PC-9 (cell line): ENCODE data around the gene SMARCE1. TPM values are rescaled to one million over a fixed set of nuclear protein-coding genes. Genes with fewer than 3 reads are reported as not detected.

Source experiments
- BruUV-seq: library from RNA; stranded (reverse); fragments of 400-500 nt; replicated peaks from 2 replicates; lab custom pipeline; 2021; lab: Mats Ljungman, UMichigan
- CTCF ChIA-PET: fragments of 300-600 bp; sonication (Branson Sonifier 250); formaldehyde crosslinking; loops from one replicate; lab custom pipeline; 2022; ENCODE audit warnings: antibody characterized with exemption; lab: Charles Lee
- POLR2A ChIA-PET: fragments of 300-600 bp; sonication (Branson Sonifier 250); formaldehyde crosslinking; loops from one replicate; lab custom pipeline; 2022; ENCODE audit warnings: antibody characterized with exemption; ENCODE audit not compliant: unreplicated experiment; lab: Charles Lee
- DNase-seq, 2 experiments: peaks; one replicate each; pipeline versions ENCODE4 v3.0.0 to v3.0.0-alpha.2; 2015 to 2022; ENCODE audit warnings: mixed read lengths in 1 of 2
- H2AFZ ChIP-seq: fragments of 200-600 bp; sonication (generic); 2 replicates; pipeline ENCODE4 v1.8.1; 2017; ENCODE audit warnings: antibody characterized with exemption
- H3F3A ChIP-seq: fragments of 200-600 bp; sonication (generic); 2 replicates; pipeline ENCODE4 v1.8.1; 2017; ENCODE audit warnings: antibody characterized with exemption, mild to moderate bottlenecking, low read depth; ENCODE audit not compliant: insufficient read depth
- H3K27ac ChIP-seq: fragments of 200-600 bp; sonication (generic); 2 replicates; pipeline ENCODE4 v1.6.1; 2016; ENCODE audit warnings: mixed run types
- H3K27me3 ChIP-seq: fragments of 200-600 bp; sonication (generic); 2 replicates; pipeline ENCODE4 v1.6.1; 2016; ENCODE audit warnings: low read depth, mixed run types; ENCODE audit not compliant: insufficient read depth
- H3K36me3 ChIP-seq: fragments of 200-600 bp; sonication (generic); 2 replicates; pipeline ENCODE4 v1.6.1; 2016; ENCODE audit warnings: low read depth, mixed run types
- H3K4me1 ChIP-seq: fragments of 200-600 bp; sonication (generic); replicated peaks from 2 replicates; pipeline ENCODE4 v1.6.1; 2016; ENCODE audit warnings: mixed run types; ENCODE audit not compliant: insufficient read depth
- H3K4me2 ChIP-seq: fragments of 200-600 bp; sonication (generic); 2 replicates; pipeline ENCODE4 v1.6.1; 2017; ENCODE audit warnings: mixed run types
- H3K4me3 ChIP-seq: fragments of 200-600 bp; sonication (generic); 2 replicates; pipeline ENCODE4 v1.6.1; 2016; ENCODE audit warnings: mixed run types
- H3K79me2 ChIP-seq: fragments of 200-600 bp; sonication (generic); 2 replicates; pipeline ENCODE4 v1.6.1; 2017; ENCODE audit warnings: low read depth, mixed run types
- H3K9me2 ChIP-seq: fragments of 200-600 bp; sonication (generic); 2 replicates; pipeline ENCODE4 v1.8.1; 2017; ENCODE audit warnings: mild to moderate bottlenecking; ENCODE audit not compliant: insufficient read depth
- H3K9me3 ChIP-seq: fragments of 200-600 bp; sonication (generic); 2 replicates; pipeline ENCODE4 v1.8.1; 2016; ENCODE audit warnings: low read depth; ENCODE audit not compliant: insufficient read depth
- H4K20me1 ChIP-seq: fragments of 200-600 bp; sonication (generic); 2 replicates; pipeline ENCODE4 v1.8.1; 2017; ENCODE audit not compliant: insufficient read depth
- EZH2 ChIP-seq: fragments of 200-600 bp; sonication (generic); IDR thresholded peaks from 2 replicates; pipeline ENCODE4 v1.8.0; 2017; ENCODE audit warnings: antibody characterized with exemption, low read depth
- intact Hi-C: fragments of 100-400 bp; cut with micrococcal nuclease; formaldehyde crosslinking; loops from one replicate; pipeline ENCODE4 v1.10.0; 2022; ENCODE audit not compliant: unreplicated experiment
- total RNA-seq: library from RNA; stranded (reverse); gene quantifications from 2 replicates; pipeline ENCODE4 v1.2.3, GENCODE V29; 2021
- TF ChIP-seq, protein P1 (sequence below): fragments of 200-600 bp; sonication (generic); conservative IDR thresholded peaks from 2 replicates; pipeline ENCODE4 v1.6.1; 2017; ENCODE audit warnings: mixed run types, antibody characterized with exemption, mild to moderate bottlenecking, moderate library complexity

Gene SMARCE1
- total RNA-seq, 1 experiment from 2014 or later: 90.8 TPM

DNA sequence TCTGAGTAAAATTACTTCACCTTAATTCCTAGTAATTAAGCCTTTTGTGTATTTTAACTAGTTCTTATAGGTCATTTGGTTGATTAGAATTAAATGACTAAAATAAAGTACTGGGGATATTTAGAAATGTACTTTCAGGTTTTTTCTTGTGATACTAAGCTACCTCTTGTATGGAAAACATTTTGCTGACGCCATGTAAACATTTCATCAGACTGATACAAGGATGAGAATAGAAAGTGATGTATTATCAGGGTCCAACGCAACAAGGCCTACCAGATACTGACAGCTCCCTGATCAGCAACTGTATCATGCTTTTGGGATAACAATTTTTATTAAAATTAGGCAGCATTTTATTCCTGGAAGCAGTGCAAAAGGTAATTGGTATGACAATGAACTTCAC lies 1.7 kb downstream of the SMARCE1 start:
- no TSS peak for BruUV-seq
- Histone ChIP-seq H3K79me2 (peaks cover 50% of the 10 kb centered on the region), H3K36me3 (peaks cover 52% of the 10 kb centered on the region), H3K4me1 (peaks cover 21% of the 10 kb centered on the region), H3K27me3 (no peaks in the 10 kb centered on the region), H2AFZ (no peak overlapping the region), H3K9me2 (no peaks in the 10 kb centered on the region), H4K20me1 (peaks cover 4% of the 10 kb centered on the region; the same call in 1 of the 2 replicates), H3K4me2 (peak overlapping the region; percentile 87), H3K27ac (no peak overlapping the region), H3F3A (no peaks in the 10 kb centered on the region; the same call in 1 of the 2 replicates), H3K4me3 (peak overlapping the region; percentile 89; the same call in 1 of the 2 replicates), H3K9me3 (no peaks in the 10 kb centered on the region)
- DNase-seq: no peak
- TF ChIP-seq, protein P1, sequence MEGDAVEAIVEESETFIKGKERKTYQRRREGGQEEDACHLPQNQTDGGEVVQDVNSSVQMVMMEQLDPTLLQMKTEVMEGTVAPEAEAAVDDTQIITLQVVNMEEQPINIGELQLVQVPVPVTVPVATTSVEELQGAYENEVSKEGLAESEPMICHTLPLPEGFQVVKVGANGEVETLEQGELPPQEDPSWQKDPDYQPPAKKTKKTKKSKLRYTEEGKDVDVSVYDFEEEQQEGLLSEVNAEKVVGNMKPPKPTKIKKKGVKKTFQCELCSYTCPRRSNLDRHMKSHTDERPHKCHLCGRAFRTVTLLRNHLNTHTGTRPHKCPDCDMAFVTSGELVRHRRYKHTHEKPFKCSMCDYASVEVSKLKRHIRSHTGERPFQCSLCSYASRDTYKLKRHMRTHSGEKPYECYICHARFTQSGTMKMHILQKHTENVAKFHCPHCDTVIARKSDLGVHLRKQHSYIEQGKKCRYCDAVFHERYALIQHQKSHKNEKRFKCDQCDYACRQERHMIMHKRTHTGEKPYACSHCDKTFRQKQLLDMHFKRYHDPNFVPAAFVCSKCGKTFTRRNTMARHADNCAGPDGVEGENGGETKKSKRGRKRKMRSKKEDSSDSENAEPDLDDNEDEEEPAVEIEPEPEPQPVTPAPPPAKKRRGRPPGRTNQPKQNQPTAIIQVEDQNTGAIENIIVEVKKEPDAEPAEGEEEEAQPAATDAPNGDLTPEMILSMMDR: no peak
- no peak for TF ChIP-seq EZH2
- intact Hi-C loops: loop anchor here (5.0 kb wide), 2 partner anchors 46 to 61 kb away; no protein-coding TSS in a partner anchor
- ChIA-PET POLR2A (interaction anchor here (0.6 to 1.1 kb wide), 3 partner anchors 60 to 1032 kb away, joined by 6 to 11 read pairs (median 6); no protein-coding TSS in a partner anchor), CTCF (interaction anchor here (0.7 kb wide), 1 partner anchor 380 kb away, joined by 4 read pairs; no protein-coding TSS in a partner anchor)

DNA sequence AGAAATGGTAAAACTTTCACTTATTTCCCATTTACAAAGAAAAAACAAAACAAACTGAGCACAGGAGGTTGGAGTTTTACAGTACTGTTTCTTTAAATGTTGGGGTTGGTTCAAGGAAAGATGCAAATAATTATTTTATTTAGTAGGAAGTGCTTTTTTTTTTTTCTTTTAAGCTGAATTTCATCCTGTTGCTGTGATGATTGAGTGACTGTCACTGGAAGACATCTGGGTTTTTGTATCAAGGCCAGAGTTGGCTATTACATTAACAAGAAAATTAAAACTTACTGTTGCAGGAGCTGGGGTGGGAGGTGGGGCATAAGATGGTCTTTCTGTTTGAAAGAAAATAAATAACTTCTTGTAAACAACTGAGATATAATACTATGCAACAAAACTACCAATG lies 2.3 kb downstream of the SMARCE1 start:
- H3K4me2 ChIP-seq: 0 out of 2 replicates have a peak overlapping the region, but pooled peaks have one; percentile 87
- intact Hi-C loops: loop anchor here (5.0 kb wide), 2 partner anchors 47 to 62 kb away; no protein-coding TSS in a partner anchor
- POLR2A ChIA-PET: interaction anchor here (0.6 kb wide), 1 partner anchor 243 kb away, joined by 6 read pairs; no protein-coding TSS in a partner anchor
- H3K9me3 ChIP-seq: no peaks in the 10 kb centered on the region
- no peak for DNase-seq
- H2AFZ ChIP-seq: no peak overlapping the region
- no TSS peak for BruUV-seq
- H3K27me3 ChIP-seq: no peaks in the 10 kb centered on the region
- peaks cover 4% of the 10 kb centered on the region; the same call in 1 of the 2 replicates for H4K20me1 ChIP-seq
- CTCF ChIA-PET: no interaction called here
- H3K9me2 ChIP-seq: no peaks in the 10 kb centered on the region
- H3K79me2 ChIP-seq: peaks cover 51% of the 10 kb centered on the region
- TF ChIP-seq EZH2: no peak
- TF ChIP-seq, protein P1: no peak
- H3K4me3 ChIP-seq: no peak overlapping the region
- peaks cover 21% of the 10 kb centered on the region for H3K4me1 ChIP-seq
- no peak overlapping the region for H3K27ac ChIP-seq
- H3K36me3 ChIP-seq: peaks cover 56% of the 10 kb centered on the region
- H3F3A ChIP-seq: no peaks in the 10 kb centered on the region; the same call in 1 of the 2 replicates

DNA sequence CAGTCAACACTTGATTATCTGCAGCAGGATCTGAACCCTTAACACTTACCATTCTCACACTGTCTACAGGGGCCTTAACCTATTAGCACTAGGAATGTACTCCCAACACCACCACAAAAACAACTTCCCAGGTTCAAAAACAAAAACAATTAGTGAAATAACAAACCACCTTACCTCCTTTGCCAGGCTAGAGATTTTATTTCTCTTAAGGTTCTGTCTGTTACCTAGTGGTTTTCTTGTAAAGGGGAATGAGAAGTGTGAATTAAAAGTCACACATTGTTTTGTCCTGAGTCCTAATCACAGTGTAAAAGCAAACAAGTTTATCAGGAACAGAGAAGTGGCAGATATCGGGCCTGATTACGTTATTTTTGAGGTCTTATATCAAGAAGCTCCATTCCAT lies 9.7 kb downstream of the SMARCE1 start:
- no peak overlapping the region for H3K4me3 ChIP-seq
- H3K79me2 ChIP-seq: 0 out of 2 replicates have a peak, but pooled peaks cover 17% of the 10 kb centered on the region
- H3K36me3 ChIP-seq: peaks cover 78% of the 10 kb centered on the region
- H3K4me1 ChIP-seq: no peaks in the 10 kb centered on the region
- H3K9me2 ChIP-seq: no peaks in the 10 kb centered on the region
- ChIA-PET CTCF (no interaction called here), POLR2A (interaction anchor here (0.7 kb wide), 1 partner anchor 195 kb away, joined by 7 read pairs; no protein-coding TSS in a partner anchor)
- intact Hi-C loops: loop anchor here (5.0 kb wide), 2 partner anchors 139 to 154 kb away; no protein-coding TSS in a partner anchor
- no peak overlapping the region for H3K4me2 ChIP-seq
- H3K27ac ChIP-seq: no peak overlapping the region
- DNase-seq: no peak
- H3K27me3 ChIP-seq: no peaks in the 10 kb centered on the region
- H2AFZ ChIP-seq: no peak overlapping the region
- BruUV-seq: no TSS peak
- no peaks in the 10 kb centered on the region; the same call in 1 of the 2 replicates for H3F3A ChIP-seq
- TF ChIP-seq, protein P1: no peak
- TF ChIP-seq EZH2: no peak
- H4K20me1 ChIP-seq: peaks cover 3% of the 10 kb centered on the region; the same call in 1 of the 2 replicates
- no peaks in the 10 kb centered on the region for H3K9me3 ChIP-seq
